Stimulated activated CD8-positive, alpha-beta memory T cell treated with anti-CD3 and anti-CD28 coated beads, Interleukin-15, amount 100 ng/mL, for 1 hour (primary cell): ENCODE results near the gene ZNF106.

Source experiments
- DNase-seq: peaks from one replicate; pipeline ENCODE4 v3.0.0-alpha.2; 2020; ENCODE audit warnings: low read depth

The ZNF106 gene

GRCh38 chr15:42474827-42475226 is 16.1 kb downstream of the ZNF106 start:
- no peak for DNase-seq

- DNase-seq: no peak
Measured at GRCh38 chr15:42471002-42471401, 19.9 kb downstream of the ZNF106 start.

GRCh38 chr15:42465520-42466259 is 25.3 kb downstream of the ZNF106 start:
- DNase-seq: no peak

GRCh38 chr15:42461261-42461660 is 29.7 kb downstream of the ZNF106 start:
- DNase-seq: no peak

GRCh38 chr15:42457445-42458442 is 33.2 kb downstream of the ZNF106 start:
- no peak for DNase-seq

GRCh38 chr15:42456971-42457370 is 34.0 kb downstream of the ZNF106 start:
- no peak for DNase-seq

GRCh38 chr15:42456531-42456930 is 34.4 kb downstream of the ZNF106 start:
- DNase-seq: no peak

- DNase-seq: no peak
Measured at GRCh38 chr15:42453826-42454225, 37.1 kb downstream of the ZNF106 start.

- DNase-seq: no peak
Measured at GRCh38 chr15:42450425-42450790, 40.5 kb downstream of the ZNF106 start.

- DNase-seq: no peak
Measured at GRCh38 chr15:42449770-42450424, 41.0 kb downstream of the ZNF106 start.

GRCh38 chr15:42448281-42448680 is 42.7 kb downstream of the ZNF106 start:
- DNase-seq: no peak

GRCh38 chr15:42447599-42447998 is 43.3 kb downstream of the ZNF106 start:
- no peak for DNase-seq

GRCh38 chr15:42445551-42445950 is 45.4 kb downstream of the ZNF106 start:
- DNase-seq: no peak

- DNase-seq: no peak
Measured at GRCh38 chr15:42444415-42445063, 46.4 kb downstream of the ZNF106 start.

GRCh38 chr15:42427429-42428223 is 63.3 kb downstream of the ZNF106 start:
- DNase-seq: no peak

GRCh38 chr15:42421376-42421775 is 69.6 kb downstream of the ZNF106 start:
- DNase-seq: no peak

GRCh38 chr15:42419369-42419768 is 71.6 kb downstream of the ZNF106 start:
- no peak for DNase-seq

- no peak for DNase-seq
Measured at GRCh38 chr15:42413920-42414319, 77.0 kb downstream of the ZNF106 start.

- no peak for DNase-seq
Measured at GRCh38 chr15:42411884-42412283, 79.1 kb downstream of the ZNF106 start.

- no peak for DNase-seq
Measured at GRCh38 chr15:42409011-42409410, 81.9 kb downstream of the ZNF106 start.

- no peak for DNase-seq
Measured at GRCh38 chr15:42408178-42408577, 82.8 kb downstream of the ZNF106 start.
